NK-92 treated with Interleukin-12 subunit alpha and Interleukin-12 subunit beta, amount 100 ng/mL, for 24 hours (cell line): Measurements from ENCODE around the gene GDF7.

ENCODE experiments used
- DNase-seq: peaks from one replicate; lab custom pipeline; 2025; lab: John Stamatoyannopoulos, UW

GDF7 gene

GRCh38 chr2:20662308-20662937, 4.5 kb upstream of the GDF7 start:
- no peak for DNase-seq

DNA sequence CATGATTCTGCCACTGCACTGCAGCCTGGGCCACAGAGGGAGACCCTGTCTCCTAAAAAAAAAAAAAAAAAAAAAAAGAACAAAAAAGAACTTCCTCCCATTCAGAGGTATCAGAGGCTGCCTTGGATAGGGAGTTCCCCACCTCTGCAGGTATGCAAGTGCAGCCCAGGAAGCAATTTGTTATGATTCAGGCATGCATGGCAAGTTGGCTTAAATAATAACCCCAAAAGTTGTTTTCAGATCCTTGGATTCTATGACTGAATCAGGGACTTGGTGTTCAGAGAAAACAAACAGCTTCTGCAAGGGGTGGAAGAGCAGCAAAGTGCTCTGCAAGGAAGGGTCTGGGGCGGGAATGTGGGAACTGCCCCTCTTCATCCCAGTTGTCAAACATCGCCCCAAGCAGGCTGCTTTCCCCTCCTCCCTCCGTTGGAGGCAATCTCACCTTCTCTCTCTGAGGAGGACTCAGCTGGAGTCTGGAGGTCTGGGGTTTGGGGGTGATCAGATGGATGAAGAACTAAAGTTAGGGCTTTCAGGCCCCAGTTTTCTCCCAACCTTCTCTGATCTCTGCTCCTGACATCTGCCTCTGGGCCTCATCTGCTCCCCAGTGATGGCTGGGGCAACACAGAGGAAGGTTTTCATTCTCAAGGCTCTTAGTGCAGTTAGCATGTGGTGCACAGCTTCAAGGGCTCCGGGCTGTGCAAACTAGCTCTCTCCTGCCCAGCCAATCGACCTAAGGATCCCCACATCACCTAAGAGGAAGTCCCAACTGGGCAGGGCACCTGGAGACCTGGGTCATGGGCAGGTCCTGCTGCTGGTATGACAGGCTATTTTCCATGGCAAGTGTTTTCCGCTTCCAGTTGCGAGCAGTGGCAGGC, 3.5 kb upstream of the GDF7 start:
- DNase-seq: no peak

GRCh38 chr2:20664071-20664390, 2.9 kb upstream of the GDF7 start:
- DNase-seq: no peak

DNA sequence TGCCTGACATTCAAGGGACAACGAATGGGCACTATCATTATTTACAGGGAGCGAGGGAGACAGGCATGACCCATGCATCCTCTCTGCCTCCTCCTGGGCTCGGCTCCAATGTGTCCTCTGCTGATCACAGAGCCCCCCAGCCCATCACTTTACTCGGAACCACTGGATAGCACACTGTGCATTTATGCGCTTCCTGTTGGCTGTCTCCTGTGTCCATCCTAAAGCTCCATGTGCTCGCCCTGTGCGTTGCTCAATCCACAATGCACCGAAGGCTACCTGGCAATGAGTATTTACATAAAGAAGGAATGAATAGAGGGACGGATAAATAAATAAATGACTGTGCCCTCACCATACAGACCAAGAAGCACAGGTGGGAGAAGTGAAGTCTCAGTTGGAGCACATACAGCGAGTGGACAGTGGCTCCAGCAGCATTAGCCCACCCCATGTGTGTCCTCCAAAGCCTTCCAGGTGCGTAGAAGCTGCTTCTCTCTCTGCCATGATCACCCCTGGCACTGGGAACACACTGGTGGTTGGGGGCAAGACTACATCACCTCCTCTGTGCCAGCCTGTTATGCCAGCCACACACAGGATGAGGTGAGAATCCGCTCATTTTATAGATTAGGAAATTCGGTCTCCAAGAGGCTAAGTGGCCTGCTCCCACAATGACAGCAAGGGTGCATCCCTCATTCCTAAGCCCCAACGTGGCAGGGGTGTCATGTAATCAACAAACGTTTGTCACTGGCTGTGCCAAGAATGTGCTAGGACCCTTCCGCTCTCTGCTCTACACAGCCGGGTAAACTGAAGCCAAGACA, 2.3 kb upstream of the GDF7 start:
- DNase-seq: no peak

DNA sequence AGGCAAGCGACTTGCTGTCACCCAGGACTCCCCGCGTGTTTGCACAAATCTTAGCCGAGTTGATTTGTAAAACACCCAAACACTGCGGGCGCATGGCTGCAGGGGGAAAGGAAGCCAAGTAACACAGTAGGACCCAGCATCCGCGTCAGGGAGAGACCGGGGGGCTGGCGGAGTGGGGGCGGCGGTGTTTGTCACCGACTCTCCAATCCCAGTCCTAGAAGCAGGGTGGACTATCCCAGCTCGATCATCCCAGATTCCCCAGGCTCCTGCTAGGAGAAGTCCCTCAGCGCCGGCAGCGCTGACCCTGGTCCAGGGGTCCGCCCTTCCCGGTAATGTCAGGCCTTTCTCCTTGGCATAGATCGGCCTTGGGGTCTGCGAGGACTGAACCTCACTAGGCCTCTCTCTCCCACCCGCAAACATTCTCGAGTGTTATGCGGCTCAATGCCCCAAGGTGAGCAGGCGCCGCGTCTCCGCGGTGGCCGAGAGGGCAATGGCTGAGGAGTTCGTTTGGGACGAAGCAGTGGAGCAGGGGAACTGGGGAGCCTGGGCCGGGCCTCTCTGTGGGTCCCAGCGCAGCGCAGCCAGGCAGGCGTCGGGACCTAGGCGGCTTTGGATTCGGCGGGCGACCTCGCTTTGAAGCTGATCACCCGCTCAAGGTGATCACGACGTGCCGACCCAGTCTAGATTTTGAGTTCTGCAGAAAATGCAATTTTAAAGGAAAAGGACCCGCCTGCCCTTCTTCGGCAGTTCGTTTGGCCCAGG, 1.5 kb upstream of the GDF7 start:
- no peak for DNase-seq

GRCh38 chr2:20666005-20666303, 990 bp upstream of the GDF7 start:
- DNase-seq: no peak

- no peak for DNase-seq
These were observed 197 bp downstream of the GDF7 start for GRCh38 chr2:20667151-20667530.

DNA sequence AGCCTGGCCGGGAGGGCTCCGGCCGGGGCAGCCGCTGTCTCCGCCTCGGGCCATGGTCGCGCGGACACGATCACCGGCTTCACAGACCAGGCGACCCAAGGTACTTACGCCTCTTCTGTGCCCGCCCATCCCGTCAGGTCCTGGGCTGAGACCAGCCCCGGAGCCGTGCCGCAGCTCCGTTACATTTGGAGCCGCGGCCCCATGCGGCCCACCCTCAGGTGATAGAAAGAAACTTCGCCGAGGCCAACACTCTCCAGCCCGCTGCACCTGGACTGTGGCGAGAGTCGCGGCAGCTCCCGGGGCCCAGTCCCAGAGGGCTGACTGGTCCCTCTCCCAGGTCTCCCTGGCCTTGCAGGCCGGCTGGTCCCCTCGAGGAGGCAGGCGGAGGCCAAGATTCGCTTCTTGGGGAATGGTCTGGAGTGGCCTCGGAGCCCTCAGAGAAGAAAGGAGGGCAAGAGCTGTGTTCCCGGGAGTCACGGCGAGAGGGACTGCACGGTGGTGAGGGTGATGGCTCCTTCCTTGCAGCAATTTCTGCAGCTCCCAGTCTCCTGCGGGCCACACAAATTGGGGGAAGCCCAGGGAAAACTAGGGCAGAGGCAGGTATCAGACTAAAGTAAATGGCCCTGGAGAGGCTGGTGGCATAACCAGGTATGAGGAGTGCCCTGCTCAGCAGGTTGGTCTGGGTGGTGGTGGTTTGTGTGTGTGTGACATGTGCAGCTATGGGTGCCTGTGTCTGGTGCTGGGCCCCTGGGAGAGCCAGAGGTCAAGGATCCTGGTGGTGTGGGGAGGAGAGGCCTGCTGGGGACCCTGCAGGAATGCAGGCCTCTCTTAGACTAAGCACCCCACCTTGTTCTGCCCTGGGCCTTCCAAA, 822 bp downstream of the GDF7 start:
- DNase-seq: no peak

DNA sequence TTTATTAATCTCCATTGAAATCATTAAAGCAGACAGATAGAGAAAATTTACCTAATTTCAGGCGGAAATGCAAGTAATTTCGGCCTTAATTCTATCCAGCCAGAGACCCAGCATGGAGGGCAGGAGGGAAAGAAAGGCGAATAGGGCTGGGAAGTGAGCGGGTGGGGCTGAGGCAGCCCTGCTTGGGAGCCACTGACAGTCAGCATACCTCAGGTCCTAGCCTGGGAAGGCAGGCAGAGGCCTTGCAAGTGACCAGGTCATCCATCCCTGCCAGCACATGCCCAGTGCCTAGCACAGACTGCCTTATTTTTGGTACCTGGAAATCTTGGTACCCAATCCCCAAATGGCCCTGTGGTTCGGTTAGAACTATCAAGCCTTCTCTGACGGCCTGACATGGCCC, 1.5 kb downstream of the GDF7 start:
- no peak for DNase-seq

GRCh38 chr2:20668871-20669475, 2.0 kb downstream of the GDF7 start:
- no peak for DNase-seq

DNA sequence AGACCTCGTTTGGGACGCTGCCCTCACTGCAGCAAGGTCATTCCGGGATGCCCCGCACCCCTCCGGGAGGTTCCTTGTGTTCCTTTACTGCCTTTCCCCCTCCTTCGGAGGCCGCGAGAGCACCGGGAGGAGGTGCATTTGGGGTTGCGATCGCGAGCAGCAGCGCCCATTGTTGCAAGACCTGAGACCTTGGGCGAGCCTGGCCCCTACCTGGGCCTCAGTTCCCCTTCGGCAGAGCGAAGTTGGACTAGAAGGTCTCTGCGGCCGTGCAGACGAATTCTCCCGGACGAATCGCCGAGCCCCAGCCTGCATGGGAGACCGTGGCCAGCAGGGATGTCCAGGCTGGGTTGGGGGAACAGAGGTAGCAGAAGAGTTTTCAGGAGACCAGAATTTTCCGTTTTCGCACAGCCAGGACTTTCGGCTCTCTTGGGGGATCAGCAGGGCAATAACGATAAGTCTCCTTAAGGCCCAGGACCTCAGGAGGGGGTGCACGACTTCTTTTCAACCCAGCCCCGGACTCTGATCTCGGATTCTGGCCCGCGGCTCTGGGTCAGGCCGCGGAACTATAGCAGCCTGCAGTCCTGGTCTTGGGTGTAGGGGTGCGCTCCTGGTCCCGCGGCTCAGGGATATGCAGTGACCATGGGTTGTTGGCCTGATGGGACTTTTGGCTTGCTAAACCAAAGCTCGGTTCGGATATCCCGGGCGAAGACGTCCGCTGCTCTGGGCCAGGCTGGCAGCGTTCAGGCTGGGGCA, 2.8 kb downstream of the GDF7 start:
- DNase-seq: no peak

DNA sequence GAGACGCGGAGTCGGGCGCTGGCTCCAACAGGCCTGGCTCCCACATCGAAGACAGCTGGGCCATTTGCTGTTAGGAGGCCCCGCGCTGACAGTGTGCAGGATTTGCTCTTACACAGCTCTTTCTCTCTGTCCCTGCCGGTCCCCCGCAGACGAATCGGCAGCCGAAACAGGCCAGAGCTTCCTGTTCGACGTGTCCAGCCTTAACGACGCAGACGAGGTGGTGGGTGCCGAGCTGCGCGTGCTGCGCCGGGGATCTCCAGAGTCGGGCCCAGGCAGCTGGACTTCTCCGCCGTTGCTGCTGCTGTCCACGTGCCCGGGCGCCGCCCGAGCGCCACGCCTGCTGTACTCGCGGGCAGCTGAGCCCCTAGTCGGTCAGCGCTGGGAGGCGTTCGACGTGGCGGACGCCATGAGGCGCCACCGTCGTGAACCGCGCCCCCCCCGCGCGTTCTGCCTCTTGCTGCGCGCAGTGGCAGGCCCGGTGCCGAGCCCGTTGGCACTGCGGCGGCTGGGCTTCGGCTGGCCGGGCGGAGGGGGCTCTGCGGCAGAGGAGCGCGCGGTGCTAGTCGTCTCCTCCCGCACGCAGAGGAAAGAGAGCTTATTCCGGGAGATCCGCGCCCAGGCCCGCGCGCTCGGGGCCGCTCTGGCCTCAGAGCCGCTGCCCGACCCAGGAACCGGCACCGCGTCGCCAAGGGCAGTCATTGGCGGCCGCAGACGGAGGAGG, 3.5 kb downstream of the GDF7 start:
- no peak for DNase-seq

- no peak for DNase-seq
These were observed 4.2 kb downstream of the GDF7 start for GRCh38 chr2:20671036-20671735.

GRCh38 chr2:20671736-20672080, 4.8 kb downstream of the GDF7 start:
- DNase-seq: no peak

- no peak for DNase-seq
These were observed 5.4 kb downstream of the GDF7 start for GRCh38 chr2:20672201-20672951.

GRCh38 chr2:20673686-20674308, 6.9 kb downstream of the GDF7 start:
- DNase-seq: no peak

GRCh38 chr2:20674309-20674965, 7.5 kb downstream of the GDF7 start:
- DNase-seq: no peak
